ENCODE measurements around the gene COL4A2.
"Not testable (repeated sequence)": the region's sequence is repeated elsewhere in the genome, so short reads cannot be mapped to it uniquely, and the experiment has no call there.

DNA sequence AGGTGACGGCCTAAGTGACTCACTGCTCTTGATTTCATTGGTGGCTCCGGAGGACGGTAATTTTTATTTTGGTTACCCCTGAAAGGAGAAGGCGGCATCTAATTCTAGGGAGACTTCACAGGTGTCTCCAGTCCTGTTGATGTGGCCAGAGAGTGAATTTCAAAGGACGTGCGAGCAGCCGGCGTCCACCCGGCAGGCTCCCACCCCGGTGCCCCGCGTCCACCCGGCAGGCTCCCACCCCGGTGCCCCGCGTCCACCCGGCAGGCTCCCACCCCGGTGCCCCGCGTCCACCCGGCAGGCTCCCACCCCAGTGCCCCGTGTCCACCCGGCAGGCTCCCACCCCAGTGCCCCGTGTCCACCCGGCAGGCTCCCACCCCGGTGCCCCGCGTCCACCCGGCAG lies 6.2 kb downstream of the COL4A2 start:
- TF ChIP-seq EZH2phosphoT487 (IDR thresholded peaks at IDR 0.05; ENCODE audit: borderline replicate concordance, low read length); EZH2 (IDR thresholded peaks at IDR 0.05; ENCODE audit: low read length, unreplicated experiment): not testable (repeated sequence)
